ENCODE data around the gene COPS9.
A peak's percentile ranks its signal among the peaks of the same experiment; 100 is the strongest.

Gene COPS9

DNA sequence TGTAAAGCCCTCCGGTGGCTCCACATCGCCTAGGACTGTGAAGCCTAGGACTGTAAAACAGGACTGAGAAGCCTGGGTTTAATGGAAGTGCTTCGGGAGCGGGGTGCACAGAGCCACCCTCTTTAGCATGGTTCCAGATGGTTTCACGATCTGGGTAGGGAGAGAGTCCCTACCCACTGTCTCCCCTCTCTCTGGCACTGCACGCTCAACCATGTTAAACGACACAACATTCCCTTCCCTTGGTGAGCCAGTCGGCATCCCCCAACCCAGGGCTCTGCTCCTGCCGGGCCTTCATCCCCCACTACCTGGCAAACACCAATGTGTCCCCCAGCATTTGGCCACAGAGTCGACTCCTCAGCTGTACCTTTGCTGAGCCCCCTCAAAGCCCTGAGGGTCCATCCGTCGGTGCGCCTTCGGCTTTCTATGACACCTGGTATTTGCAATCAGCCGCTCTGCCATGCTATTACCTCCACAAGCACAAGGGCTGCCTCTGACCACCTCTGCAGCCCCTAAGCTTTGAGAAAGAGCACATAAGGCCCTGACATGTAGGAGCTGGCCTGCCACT, 1.1 kb downstream of the COPS9 start:
- no peaks in the 10 kb centered on the region for H3K9me3 Mint-ChIP-seq
- peaks cover 4% of the 10 kb centered on the region for H3K27me3 Mint-ChIP-seq (ENCODE audit: low read depth)
- peak overlapping the region; percentile 94 to 96 (median 96) for H3K4me3 Mint-ChIP-seq
- TF ChIP-seq, protein P1, sequence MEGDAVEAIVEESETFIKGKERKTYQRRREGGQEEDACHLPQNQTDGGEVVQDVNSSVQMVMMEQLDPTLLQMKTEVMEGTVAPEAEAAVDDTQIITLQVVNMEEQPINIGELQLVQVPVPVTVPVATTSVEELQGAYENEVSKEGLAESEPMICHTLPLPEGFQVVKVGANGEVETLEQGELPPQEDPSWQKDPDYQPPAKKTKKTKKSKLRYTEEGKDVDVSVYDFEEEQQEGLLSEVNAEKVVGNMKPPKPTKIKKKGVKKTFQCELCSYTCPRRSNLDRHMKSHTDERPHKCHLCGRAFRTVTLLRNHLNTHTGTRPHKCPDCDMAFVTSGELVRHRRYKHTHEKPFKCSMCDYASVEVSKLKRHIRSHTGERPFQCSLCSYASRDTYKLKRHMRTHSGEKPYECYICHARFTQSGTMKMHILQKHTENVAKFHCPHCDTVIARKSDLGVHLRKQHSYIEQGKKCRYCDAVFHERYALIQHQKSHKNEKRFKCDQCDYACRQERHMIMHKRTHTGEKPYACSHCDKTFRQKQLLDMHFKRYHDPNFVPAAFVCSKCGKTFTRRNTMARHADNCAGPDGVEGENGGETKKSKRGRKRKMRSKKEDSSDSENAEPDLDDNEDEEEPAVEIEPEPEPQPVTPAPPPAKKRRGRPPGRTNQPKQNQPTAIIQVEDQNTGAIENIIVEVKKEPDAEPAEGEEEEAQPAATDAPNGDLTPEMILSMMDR (IDR thresholded peaks at IDR 0.05; ENCODE audit: unreplicated experiment in 3 of 3): no peak
- peaks cover 23% of the 10 kb centered on the region for H3K36me3 Mint-ChIP-seq (ENCODE audit: low read depth)
- peaks cover 17% of the 10 kb centered on the region for H3K4me1 Mint-ChIP-seq
- H3K27ac Mint-ChIP-seq: peak overlapping the region in 1 of 3 experiments; percentile 38

DNA sequence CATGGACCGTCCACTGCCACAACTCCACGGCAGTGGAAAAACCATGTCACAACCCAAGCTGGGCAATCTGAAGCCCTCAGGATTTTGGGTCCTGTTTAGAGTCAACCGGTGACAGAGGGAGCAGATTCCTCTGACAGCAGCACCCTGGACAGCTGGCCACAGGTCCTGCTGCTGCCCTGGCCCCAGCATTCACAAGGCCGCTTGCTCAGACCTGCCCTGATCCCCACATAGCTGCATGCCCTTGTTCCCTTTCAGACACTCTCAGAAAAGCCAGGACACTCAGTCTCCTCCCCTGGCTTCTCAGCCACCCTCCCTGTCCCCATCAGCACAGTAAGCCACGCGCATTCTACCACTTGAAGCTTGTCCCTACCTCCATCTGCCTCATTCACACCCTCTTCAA, 1.6 kb downstream of the COPS9 start:
- H3K27ac Mint-ChIP-seq: no peak overlapping the region
- peaks cover 4% of the 10 kb centered on the region for H3K27me3 Mint-ChIP-seq (ENCODE audit: low read depth)
- H3K4me1 Mint-ChIP-seq: peaks cover 12% of the 10 kb centered on the region
- no peaks in the 10 kb centered on the region for H3K9me3 Mint-ChIP-seq
- H3K4me3 Mint-ChIP-seq: peak overlapping the region; percentile 94 to 96 (median 96)
- H3K36me3 Mint-ChIP-seq (ENCODE audit: low read depth): peaks cover 28% of the 10 kb centered on the region
- TF ChIP-seq, protein P1 (IDR thresholded peaks at IDR 0.05; ENCODE audit: unreplicated experiment in 3 of 3): no peak

DNA sequence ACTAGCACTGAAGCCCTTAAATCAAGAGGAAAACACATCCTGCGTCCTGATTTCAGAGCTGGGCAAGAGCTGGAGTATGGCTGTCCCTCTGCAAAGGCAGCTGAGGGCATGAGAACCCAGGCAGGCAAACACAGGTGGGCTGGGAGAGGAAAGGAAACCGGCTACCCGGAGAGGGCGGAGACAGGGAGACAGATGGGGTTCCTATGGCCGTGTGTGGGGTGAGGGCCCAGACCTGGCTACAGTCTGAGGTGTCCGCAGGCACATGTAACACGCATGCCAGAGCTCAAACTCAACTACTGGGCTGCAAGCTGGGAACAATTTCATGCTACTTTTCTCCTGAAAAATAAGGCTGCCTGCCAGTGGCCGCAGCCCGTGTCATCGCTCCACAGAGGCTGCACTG, 2.7 kb downstream of the COPS9 start:
- H3K27ac Mint-ChIP-seq: no peak overlapping the region
- H3K36me3 Mint-ChIP-seq (ENCODE audit: low read depth): peaks cover 31% of the 10 kb centered on the region
- H3K9me3 Mint-ChIP-seq: no peaks in the 10 kb centered on the region
- peaks cover 4% of the 10 kb centered on the region for H3K27me3 Mint-ChIP-seq (ENCODE audit: low read depth)
- peaks cover 14% of the 10 kb centered on the region for H3K4me1 Mint-ChIP-seq
- TF ChIP-seq, protein P1 (IDR thresholded peaks at IDR 0.05; ENCODE audit: unreplicated experiment in 3 of 3): no peak
- peak overlapping the region; percentile 78 to 96 (median 81) for H3K4me3 Mint-ChIP-seq

DNA sequence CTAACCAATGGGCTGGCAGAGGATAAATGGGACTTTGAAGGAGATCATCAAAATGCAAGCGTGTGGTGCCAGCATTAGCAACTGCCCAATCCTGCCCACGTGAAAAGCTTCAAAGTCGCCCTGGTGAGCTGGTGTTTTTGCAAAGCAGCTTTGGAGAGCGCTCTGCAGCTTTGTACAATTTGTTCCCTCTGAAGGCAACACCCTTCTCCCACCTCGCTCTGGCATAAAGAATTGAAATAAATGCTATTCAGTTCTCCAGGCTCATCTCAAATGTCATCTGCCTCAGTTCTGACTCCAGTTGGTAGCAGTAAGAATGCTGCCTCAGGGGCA, 3.5 kb downstream of the COPS9 start:
- H3K4me1 Mint-ChIP-seq: peaks cover 16% of the 10 kb centered on the region
- TF ChIP-seq, protein P1 (IDR thresholded peaks at IDR 0.05; ENCODE audit: unreplicated experiment in 3 of 3): no peak

DNA sequence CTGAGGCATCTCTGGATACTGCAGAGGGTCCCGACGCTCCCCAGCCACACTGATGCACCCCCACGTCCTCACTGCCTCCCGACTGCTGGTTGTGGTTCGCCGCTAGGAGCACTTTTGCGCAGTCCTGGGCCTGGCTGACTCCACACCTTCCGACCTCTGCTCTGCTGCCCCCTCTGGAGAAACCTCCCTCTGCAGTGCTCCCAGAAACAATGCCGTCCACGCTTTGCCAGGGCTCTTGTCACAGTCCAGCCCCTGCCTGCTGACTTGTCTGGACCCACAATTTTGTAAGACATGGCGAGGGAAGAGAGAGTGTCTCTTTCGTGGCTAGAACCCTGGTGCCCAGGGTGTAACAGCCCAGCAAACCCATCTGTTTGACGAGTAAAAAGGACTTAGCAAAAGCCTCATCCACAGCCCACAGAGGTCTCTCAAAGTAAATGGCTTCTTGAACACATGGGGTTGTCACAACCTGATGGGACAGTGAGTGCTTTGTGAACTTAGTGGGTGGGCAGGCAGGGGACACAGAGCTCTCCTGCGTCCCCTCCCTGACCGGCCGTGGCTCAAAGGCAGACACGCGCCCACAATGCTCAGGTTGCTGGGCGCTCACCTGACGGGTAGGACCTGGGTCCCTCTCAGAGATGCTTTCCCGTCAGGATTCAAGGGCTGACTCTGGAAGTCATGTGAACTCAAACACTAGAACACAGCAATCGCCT, 4.0 kb downstream of the COPS9 start:
- Mint-ChIP-seq H3K27me3 (ENCODE audit: low read depth) (no peaks in the 10 kb centered on the region), H3K27ac (no peak overlapping the region), H3K4me1 (peaks cover 16% of the 10 kb centered on the region), H3K9me3 (no peaks in the 10 kb centered on the region), H3K4me3 (peak overlapping the region in 2 of 3 experiments; percentile 55 to 56), H3K36me3 (ENCODE audit: low read depth) (peaks cover 38% of the 10 kb centered on the region)
- TF ChIP-seq, protein P1 (IDR thresholded peaks at IDR 0.05; ENCODE audit: unreplicated experiment in 3 of 3): no peak

More for the DNA sequence above, 3.5 kb downstream of the COPS9 start:
- Mint-ChIP-seq H3K4me3 (peak overlapping the region in 2 of 3 experiments; percentile 55 to 56), H3K27ac (no peak overlapping the region), H3K9me3 (no peaks in the 10 kb centered on the region), H3K36me3 (ENCODE audit: low read depth) (peaks cover 37% of the 10 kb centered on the region), H3K27me3 (ENCODE audit: low read depth) (peaks cover 3% of the 10 kb centered on the region)

DNA sequence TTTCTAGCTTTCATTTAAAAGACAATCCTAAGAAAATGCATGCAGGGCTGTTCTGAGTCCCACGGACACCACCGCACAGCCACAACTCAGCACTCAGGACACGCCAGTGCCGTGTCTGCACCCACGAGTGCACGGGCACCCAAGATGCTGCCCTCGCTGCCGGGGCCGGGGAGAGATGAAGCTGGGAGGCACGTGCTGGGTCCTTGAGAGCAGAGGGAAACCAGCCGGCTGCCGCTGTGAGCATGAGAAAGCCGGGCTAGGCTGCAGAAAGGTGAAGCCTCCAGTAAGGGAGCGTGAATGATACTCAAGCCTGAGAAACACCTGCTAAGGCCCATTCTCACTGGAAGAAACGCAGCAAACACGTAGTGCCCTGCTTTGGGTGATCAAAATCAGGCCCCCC, 4.8 kb downstream of the COPS9 start:
- Mint-ChIP-seq H3K36me3 (ENCODE audit: low read depth) (peaks cover 44% of the 10 kb centered on the region), H3K27me3 (ENCODE audit: low read depth) (no peaks in the 10 kb centered on the region), H3K27ac (no peak overlapping the region), H3K9me3 (no peaks in the 10 kb centered on the region), H3K4me3 (peak overlapping the region in 1 of 3 experiments; percentile 47), H3K4me1 (peaks cover 16% of the 10 kb centered on the region)
- TF ChIP-seq, protein P1 (IDR thresholded peaks at IDR 0.05; ENCODE audit: unreplicated experiment in 3 of 3): no peak

Data from nephron (organoid).